SK-N-SH (cell line): ENCODE results near the gene NOLC1.

Source experiments
- CHD2 ChIP-seq: fragments of 150-350 bp; IDR thresholded peaks from 2 replicates; pipeline ENCODE4 v1.6.1; 2018; ENCODE audit warnings: low read length; ENCODE audit not compliant: partially characterized antibody
- CTCF ChIP-seq: fragments of 200-600 bp; sonication (generic); IDR thresholded peaks from 2 replicates; pipeline ENCODE4 v1.6.1; 2017; ENCODE audit warnings: antibody characterized with exemption, mild to moderate bottlenecking, moderate library complexity
- GABPA ChIP-seq: IDR thresholded peaks from 2 replicates; pipeline ENCODE4 v1.4.0; 2012; ENCODE audit warnings: low read depth, mild to moderate bottlenecking

GRCh38 chr10:102141583-102142107, 10.5 kb upstream of the NOLC1 start:
- no peak for TF ChIP-seq GABPA
- TF ChIP-seq CTCF = no peak
- no peak for TF ChIP-seq CHD2
